Mesenchymal stem cell (in vitro differentiated cells and primary cell): ENCODE data around the gene MLXIP.
"Not testable (repeated sequence)": the region's sequence is repeated elsewhere in the genome, so short reads cannot be mapped to it uniquely, and the experiment has no call there.

Experiments used
- DNase-seq: peaks from one replicate; pipeline ENCODE4 v3.0.0-alpha.2; 2013
- H2AFZ ChIP-seq: one replicate; pipeline ENCODE4 v1.6.1; 2013; ENCODE audit warnings: low read depth, mild to moderate bottlenecking, control low read depth, inconsistent platforms, low read length, moderate library complexity
- H2AK5ac ChIP-seq: 2 replicates; pipeline ENCODE4 v1.6.1; 2013; ENCODE audit warnings: low read length, moderate library complexity, mild to moderate bottlenecking, inconsistent platforms; ENCODE audit not compliant: severe bottlenecking
- H2BK120ac ChIP-seq: one replicate; pipeline ENCODE4 v1.6.1; 2013; ENCODE audit warnings: low read depth, mild to moderate bottlenecking, inconsistent platforms, low read length, moderate library complexity
- H2BK12ac ChIP-seq, 2 experiments: one replicate each; pipeline ENCODE4 v1.6.1; 2013; ENCODE audit warnings: inconsistent platforms in 2 of 2, low read length in 2 of 2, mild to moderate bottlenecking in 2 of 2, moderate library complexity in 2 of 2, control low read depth in 1 of 2
- H2BK15ac ChIP-seq: one replicate; pipeline ENCODE4 v1.6.1; 2013; ENCODE audit warnings: mild to moderate bottlenecking, low read depth, inconsistent platforms; ENCODE audit not compliant: poor library complexity, severe bottlenecking
- H2BK5ac ChIP-seq: 2 replicates; pipeline ENCODE4 v1.6.1; 2013; ENCODE audit warnings: low read depth, mild to moderate bottlenecking, low read length, control low read depth, inconsistent platforms; ENCODE audit not compliant: poor library complexity, severe bottlenecking
- H3K14ac ChIP-seq, 2 experiments: one replicate each; pipeline ENCODE4 v1.6.1; 2013; ENCODE audit warnings: inconsistent platforms in 2 of 2, low read length in 2 of 2, control low read depth in 1 of 2, mild to moderate bottlenecking in 1 of 2, moderate library complexity in 1 of 2
- H3K18ac ChIP-seq, 2 experiments: one replicate each; pipeline ENCODE4 v1.6.1; 2013; ENCODE audit warnings: inconsistent platforms in 2 of 2, low read length in 2 of 2, control low read depth in 1 of 2, low read depth in 1 of 2, mild to moderate bottlenecking in 1 of 2
- H3K23ac ChIP-seq, 2 experiments: one replicate each; pipeline ENCODE4 v1.6.1; 2013; ENCODE audit warnings: inconsistent platforms in 2 of 2, low read length in 2 of 2, mild to moderate bottlenecking in 2 of 2, moderate library complexity in 2 of 2, control low read depth in 1 of 2
- H3K27ac ChIP-seq: 2 replicates; pipeline ENCODE4 v1.5.1; 2013; ENCODE audit warnings: mild to moderate bottlenecking, moderate library complexity, low read length, control low read depth, inconsistent platforms; ENCODE audit not compliant: poor library complexity, severe bottlenecking
- H3K27me3 ChIP-seq, 2 experiments: 2 replicates each; pipeline versions ENCODE4 v1.6.1 to v1.7.0; 2013; ENCODE audit warnings: low read length in 2 of 2, mild to moderate bottlenecking in 2 of 2, moderate library complexity in 2 of 2, control low read depth in 1 of 2, inconsistent platforms in 1 of 2; ENCODE audit not compliant: control insufficient read depth in 1 of 2, insufficient read depth in 1 of 2
- H3K36me3 ChIP-seq, 2 experiments: 2 replicates each; pipeline versions ENCODE4 v1.6.1 to v1.7.0; 2013; ENCODE audit warnings: low read length in 2 of 2, control low read depth in 1 of 2, inconsistent platforms in 1 of 2, low read depth in 1 of 2, mild to moderate bottlenecking in 1 of 2; ENCODE audit not compliant: insufficient read depth in 2 of 2, control insufficient read depth in 1 of 2
- H3K4ac ChIP-seq, 2 experiments: one replicate each; pipeline ENCODE4 v1.6.1; 2013; ENCODE audit warnings: inconsistent platforms in 2 of 2, low read length in 2 of 2, mild to moderate bottlenecking in 2 of 2, moderate library complexity in 2 of 2, control low read depth in 1 of 2, low read depth in 1 of 2
- H3K4me1 ChIP-seq: 2 replicates; pipeline ENCODE4 v1.6.1; 2013; ENCODE audit warnings: low read depth, low read length, control low read depth; ENCODE audit not compliant: control insufficient read depth, insufficient read depth
- H3K4me2 ChIP-seq: 2 replicates; pipeline ENCODE4 v1.6.1; 2013; ENCODE audit warnings: low read length, mild to moderate bottlenecking, inconsistent platforms; ENCODE audit not compliant: poor library complexity, severe bottlenecking
- H3K4me3 ChIP-seq, 2 experiments: 2 replicates each; pipeline versions ENCODE4 v1.5.1 to v1.7.0; 2013; ENCODE audit warnings: low read length in 2 of 2, mild to moderate bottlenecking in 2 of 2, control low read depth in 1 of 2, low read depth in 1 of 2; ENCODE audit not compliant: insufficient read depth in 1 of 2
- H3K79me1 ChIP-seq: replicated peaks from 2 replicates; pipeline ENCODE4 v1.6.1; 2013; ENCODE audit warnings: mild to moderate bottlenecking, control low read depth, low read length, inconsistent platforms; ENCODE audit not compliant: poor library complexity, severe bottlenecking
- H3K9ac ChIP-seq: 2 replicates; pipeline ENCODE4 v1.7.0; 2013; ENCODE audit warnings: mild to moderate bottlenecking, low read length, moderate library complexity
- H3K9me3 ChIP-seq: 2 replicates; pipeline ENCODE4 v1.7.0; 2013; ENCODE audit warnings: mild to moderate bottlenecking, low read length; ENCODE audit not compliant: control insufficient read depth
- H4K8ac ChIP-seq: one replicate; pipeline ENCODE4 v1.6.1; 2013; ENCODE audit warnings: inconsistent platforms, mild to moderate bottlenecking, low read length, moderate library complexity
- H4K91ac ChIP-seq: one replicate; pipeline ENCODE4 v1.6.1; 2013; ENCODE audit warnings: mild to moderate bottlenecking, low read length, inconsistent platforms
- WGBS: methylation state at CpG from one replicate; pipeline ENCODE4 v1.1.7; 2013; ENCODE audit warnings: mixed read lengths; 5-methylcytosine and 5-hydroxymethylcytosine counted together

The MLXIP gene

DNA sequence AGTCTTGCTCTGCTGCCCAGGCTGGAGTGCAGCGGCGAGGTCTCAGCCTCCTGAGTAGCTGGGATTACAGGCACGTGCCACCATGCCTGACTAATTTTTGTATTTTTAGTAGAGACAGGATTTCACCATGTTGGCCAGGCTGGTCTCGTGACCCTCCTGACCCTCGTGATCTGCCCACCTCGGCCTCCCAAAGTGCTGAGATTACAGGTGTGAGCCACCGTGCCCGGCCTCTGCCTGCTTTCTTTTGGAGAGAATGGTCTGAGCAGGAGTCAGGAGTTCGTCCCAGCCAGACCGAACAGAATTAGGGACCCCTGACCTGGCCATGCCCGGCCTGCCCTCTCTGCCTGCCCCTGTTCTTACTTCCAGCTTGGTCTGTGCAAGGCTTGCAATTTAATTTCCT is 42.8 kb downstream of the MLXIP start:
- not testable (repeated sequence) for H3K27ac ChIP-seq, H2AK5ac ChIP-seq, H2AFZ ChIP-seq, H3K4me2 ChIP-seq, H3K36me3 ChIP-seq, DNase-seq, H2BK15ac ChIP-seq, H3K14ac ChIP-seq, H2BK5ac ChIP-seq, H3K4me3 ChIP-seq, H4K91ac ChIP-seq, H3K23ac ChIP-seq, H3K4ac ChIP-seq, H3K9me3 ChIP-seq, H2BK120ac ChIP-seq, H3K27me3 ChIP-seq, H2BK12ac ChIP-seq, H3K18ac ChIP-seq, H3K9ac ChIP-seq, H4K8ac ChIP-seq
- Histone ChIP-seq H3K79me1 (peaks cover 25% of the 10 kb centered on the region), H3K4me1 (peaks cover 18% of the 10 kb centered on the region)
- WGBS, result 97% methylated on average over 11 of the region's 11 CpGs

DNA sequence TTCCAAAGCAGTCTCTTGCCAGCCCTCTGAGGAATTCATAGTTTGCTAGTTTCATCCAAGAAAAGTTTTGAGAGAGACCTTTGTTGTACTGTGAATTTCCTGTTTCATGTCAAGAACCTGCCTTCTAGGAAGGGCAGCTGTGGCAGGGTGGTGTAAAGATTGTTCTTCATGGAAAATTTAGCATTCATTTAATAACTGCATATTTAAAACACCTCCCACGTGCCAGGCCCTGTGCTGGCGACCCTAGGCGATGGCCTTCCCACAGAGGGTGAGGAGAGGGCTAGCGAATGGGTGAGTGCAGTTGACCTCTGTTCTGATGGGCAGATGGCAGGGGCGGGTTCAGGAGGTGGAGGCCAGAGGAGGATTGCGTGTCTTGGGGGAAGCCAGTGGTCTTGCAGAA is 43.2 kb downstream of the MLXIP start:
- Histone ChIP-seq H2AFZ (no peak overlapping the region), H3K79me1 (peaks cover 22% of the 10 kb centered on the region), H3K4ac (no peak overlapping the region), H2BK5ac (no peak overlapping the region), H3K4me2 (no peak overlapping the region), H3K14ac (no peak overlapping the region), H3K4me1 (peaks cover 17% of the 10 kb centered on the region), H3K18ac (no peak overlapping the region), H3K27ac (no peak overlapping the region), H3K27me3 (no peaks in the 10 kb centered on the region), H3K4me3 (no peak overlapping the region), H4K91ac (no peak overlapping the region), H3K9ac (no peak overlapping the region), H2BK12ac (no peak overlapping the region), H2AK5ac (no peak overlapping the region), H3K36me3 (peaks cover 3 to 6% of the 10 kb centered on the region in 2 experiments), H4K8ac (no peak overlapping the region), H2BK120ac (no peak overlapping the region), H3K9me3 (no peaks in the 10 kb centered on the region), H3K23ac (no peak overlapping the region), H2BK15ac (no peak overlapping the region)
- WGBS, result 93% methylated on average over 6 of the region's 6 CpGs
- DNase-seq, result no peak

DNA sequence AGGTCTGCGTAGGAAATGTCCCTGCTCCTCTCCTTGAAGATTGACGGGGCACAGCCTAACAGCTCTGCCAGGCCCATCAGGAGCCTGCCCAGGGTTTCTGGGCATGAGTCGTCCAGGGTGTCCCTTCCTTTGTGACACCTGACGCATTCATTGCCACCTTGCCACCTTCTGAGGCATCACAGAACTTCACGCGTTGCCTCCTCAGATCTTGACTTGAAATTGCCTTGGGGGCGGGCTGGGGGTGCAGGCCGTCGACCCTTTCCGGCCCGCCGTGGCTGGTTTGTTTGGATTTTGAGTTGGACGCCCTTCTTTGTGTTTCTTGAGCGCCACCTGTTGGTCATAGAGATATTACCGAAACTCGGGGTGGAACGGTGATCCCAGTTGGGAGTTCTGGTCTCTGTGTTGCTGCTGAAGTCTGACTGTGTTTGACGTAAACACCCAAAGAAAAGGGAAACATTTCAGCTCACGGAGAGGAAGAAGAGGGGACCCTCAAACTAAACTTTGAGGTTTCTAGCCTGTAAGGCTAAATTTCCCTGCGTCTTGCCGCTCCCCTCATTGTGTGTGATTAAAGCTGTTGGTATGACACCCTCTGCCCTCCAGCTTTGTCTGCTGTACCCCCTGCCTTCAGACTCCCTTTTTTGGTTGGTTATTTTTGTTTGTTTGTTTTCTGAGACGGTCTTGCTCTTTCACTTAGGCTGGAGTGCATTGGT is 44.6 kb downstream of the MLXIP start:
- Histone ChIP-seq H2AFZ (no peak overlapping the region), H3K9me3 (no peaks in the 10 kb centered on the region), H3K4me1 (peaks cover 21% of the 10 kb centered on the region), H3K9ac (peak overlapping the region; percentile 70), H2BK5ac (no peak overlapping the region), H2AK5ac (no peak overlapping the region), H3K14ac (peak overlapping the region in 1 of 2 experiments; percentile 45), H4K8ac (peak overlapping the region; percentile 27), H4K91ac (no peak overlapping the region), H3K27ac (no peak overlapping the region), H3K27me3 (no peaks in the 10 kb centered on the region), H3K4ac (peak overlapping the region; percentile 15 to 24), H3K79me1 (peaks cover 21% of the 10 kb centered on the region), H3K18ac (no peak overlapping the region), H2BK15ac (no peak overlapping the region), H3K4me3 (no peak overlapping the region), H2BK120ac (no peak overlapping the region), H3K36me3 (peaks cover 8 to 9% of the 10 kb centered on the region in 2 experiments), H3K4me2 (peak overlapping the region; percentile 3), H3K23ac (no peak overlapping the region), H2BK12ac (no peak overlapping the region)
- peak; percentile 78 for DNase-seq
- 19% methylated on average over 21 of the region's 22 CpGs for WGBS

DNA sequence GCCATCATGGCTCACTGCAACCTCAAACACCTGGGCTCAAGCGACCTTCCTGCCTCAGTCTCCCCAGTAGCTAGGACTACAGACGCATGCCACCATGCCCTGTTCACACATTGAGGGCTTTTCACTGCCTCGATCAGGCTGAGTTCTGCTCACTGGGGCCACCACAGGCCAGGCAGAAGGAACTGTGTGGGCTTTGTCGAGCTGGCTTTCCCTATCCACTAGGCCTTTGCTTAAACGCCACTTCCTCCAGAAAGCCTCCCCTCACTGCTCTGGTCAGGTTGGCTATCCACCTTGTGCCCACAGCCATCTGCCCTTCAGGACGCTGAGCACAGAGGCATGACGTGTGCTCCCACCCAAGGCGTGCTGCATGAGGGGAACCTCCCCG is 45.2 kb downstream of the MLXIP start:
- H3K23ac ChIP-seq, result no peak overlapping the region
- H3K9me3 ChIP-seq, result no peaks in the 10 kb centered on the region
- H2AK5ac ChIP-seq, result no peak overlapping the region
- peaks cover 13 to 14% of the 10 kb centered on the region in 2 experiments for H3K36me3 ChIP-seq
- no peak overlapping the region for H3K4me3 ChIP-seq
- H4K8ac ChIP-seq, result no peak overlapping the region
- peak overlapping the region in 1 of 2 experiments; percentile 29 for H2BK12ac ChIP-seq
- H2AFZ ChIP-seq, result no peak overlapping the region
- no peak overlapping the region for H2BK120ac ChIP-seq
- no peaks in the 10 kb centered on the region for H3K27me3 ChIP-seq
- H3K4me2 ChIP-seq, result no peak overlapping the region
- DNase-seq, result no peak
- H3K9ac ChIP-seq, result peak overlapping the region; percentile 70
- 87% methylated on average over 7 of the region's 9 CpGs for WGBS
- peaks cover 21% of the 10 kb centered on the region for H3K79me1 ChIP-seq
- H4K91ac ChIP-seq, result no peak overlapping the region
- no peak overlapping the region for H3K4ac ChIP-seq
- no peak overlapping the region for H3K18ac ChIP-seq
- no peak overlapping the region for H2BK5ac ChIP-seq
- H3K4me1 ChIP-seq, result peaks cover 24% of the 10 kb centered on the region
- peak overlapping the region in 1 of 2 experiments; percentile 45 for H3K14ac ChIP-seq
- no peak overlapping the region for H3K27ac ChIP-seq
- H2BK15ac ChIP-seq, result no peak overlapping the region
